K562 (cell line): ENCODE data around the gene PRR35. TPM values are rescaled to one million over a fixed set of nuclear protein-coding genes. Genes with fewer than 3 reads are reported as not detected.

Source experiments
- ATAC-seq: fragments of 200-7000 bp; cut with Tn5 transposase; 3 replicates; pipeline ENCODE4 v1.9.1; 2020; ENCODE audit warnings: moderate library complexity
- BruUV-seq: library from RNA; stranded (reverse); fragments of 400-500 nt; replicated peaks from 2 replicates; lab custom pipeline; 2021; lab: Mats Ljungman, UMichigan
- CTCF ChIA-PET: fragments of 300-600 bp; formaldehyde crosslinking; extraction: SDS; loops from one replicate; lab custom pipeline; 2021; ENCODE audit warnings: low intra/inter-chr PET ratio; lab: Yijun Ruan, JAX
- POLR2A ChIA-PET: fragments of 300-600, 350-650 bp; sonication (Branson Sonifier 250); formaldehyde crosslinking; extraction: SDS; loops from one replicate; lab custom pipeline; 2021; ENCODE audit warnings: antibody characterized with exemption, inconsistent platforms; lab: Yijun Ruan, JAX
- DNase-seq, 4 experiments: peaks; one replicate each; pipeline versions ENCODE4 v3.0.0 to v3.0.0-alpha.2; 2011 to 2018; ENCODE audit warnings: low spot score in 3 of 4, mixed read lengths in 3 of 4; ENCODE audit errors: extremely low read depth in 1 of 4
- FAIRE-seq: peaks from 2 replicates; lab custom pipeline; 2011; peaks lifted over from hg19 to GRCh38; lab: Jason Lieb, UNC
- H2AFZ ChIP-seq: 2 replicates; pipeline ENCODE4 v1.6.0; 2011; ENCODE audit warnings: low read depth, low read length, control low read depth, inconsistent platforms
- H3K27ac ChIP-seq: fragments of 200-600 bp; 3 replicates; pipeline ENCODE4 v1.8.0; 2011; ENCODE audit warnings: low read depth, mild to moderate bottlenecking, control low read depth, inconsistent platforms, low read length, moderate library complexity, mixed read lengths; ENCODE audit errors: extremely low read depth
- H3K27me3 ChIP-seq, 2 experiments: fragments of 300-600 bp in 1 of 2; 2 replicates in 1 of 2; 3 replicates in 1 of 2; pipeline versions ENCODE4 v1.6.0 to v1.8.0; 2011; ENCODE audit warnings: inconsistent platforms in 2 of 2, low read length in 2 of 2, mild to moderate bottlenecking in 1 of 2, mixed read lengths in 1 of 2, moderate library complexity in 1 of 2; ENCODE audit not compliant: control insufficient read depth in 2 of 2, insufficient read depth in 2 of 2
- H3K36me3 ChIP-seq: fragments of 300-600 bp; 3 replicates; pipeline ENCODE4 v1.8.0; 2011; ENCODE audit warnings: mild to moderate bottlenecking, low read length, inconsistent platforms; ENCODE audit not compliant: control insufficient read depth, insufficient read depth
- H3K4me1 ChIP-seq, 2 experiments: fragments of 200-600 bp in 1 of 2; replicated peaks in 1 of 2; 2 replicates in 1 of 2; 3 replicates in 1 of 2; pipeline versions ENCODE4 v1.5.1 to v1.8.0; 2011; ENCODE audit warnings: inconsistent platforms in 2 of 2, low read length in 2 of 2, mild to moderate bottlenecking in 1 of 2, mixed read lengths in 1 of 2, moderate library complexity in 1 of 2; ENCODE audit not compliant: control insufficient read depth in 2 of 2, insufficient read depth in 2 of 2
- H3K4me2 ChIP-seq: 2 replicates; pipeline ENCODE4 v1.6.1; 2011; ENCODE audit warnings: low read length, control low read depth, inconsistent platforms, mixed read lengths; ENCODE audit not compliant: insufficient read depth
- H3K4me3 ChIP-seq: fragments of 200-600 bp; sonication (generic), shearing (Covaris generic); 2 replicates; pipeline ENCODE4 v1.5.1; 2016; ENCODE audit warnings: control low read depth, inconsistent platforms
- H3K79me2 ChIP-seq: fragments of 200-600 bp; 3 replicates; pipeline ENCODE4 v1.8.0; 2011; ENCODE audit warnings: low read length, inconsistent platforms; ENCODE audit not compliant: control insufficient read depth, insufficient read depth
- H3K9ac ChIP-seq, 2 experiments: 2 replicates each; pipeline versions ENCODE4 v1.6.0 to v1.6.1; 2011; ENCODE audit warnings: low read depth in 2 of 2, low read length in 2 of 2, control low read depth in 1 of 2, inconsistent platforms in 1 of 2, mild to moderate bottlenecking in 1 of 2, mixed read lengths in 1 of 2; ENCODE audit not compliant: insufficient read depth in 1 of 2
- H3K9me1 ChIP-seq: one replicate; pipeline ENCODE4 v1.6.0; 2011; ENCODE audit warnings: inconsistent platforms, mild to moderate bottlenecking, low read length, moderate library complexity; ENCODE audit not compliant: control insufficient read depth, insufficient read depth
- H3K9me3 ChIP-seq: replicated peaks from 2 replicates; pipeline ENCODE4 v1.5.1; 2011; ENCODE audit warnings: low read depth, low read length, inconsistent platforms; ENCODE audit not compliant: control insufficient read depth, insufficient read depth
- H4K20me1 ChIP-seq: replicated peaks from 2 replicates; pipeline ENCODE4 v1.6.1; 2011; ENCODE audit warnings: low read length, inconsistent platforms, mixed read lengths; ENCODE audit not compliant: control insufficient read depth, insufficient read depth
- DACH1 ChIP-seq: fragments of 450-650 bp; IDR thresholded peaks from 2 replicates; pipeline ENCODE4 v1.6.1; 2018; ENCODE audit not compliant: partially characterized antibody
- IFI16 ChIP-seq: fragments of 250-450 bp; sonication (Bioruptor Pico); IDR thresholded peaks from 2 replicates; pipeline ENCODE4 v2.1.2; 2022; ENCODE audit warnings: mild to moderate bottlenecking, inconsistent platforms
- NFIC ChIP-seq: fragments of 450-650 bp; IDR thresholded peaks from 2 replicates; pipeline ENCODE4 v1.6.1; 2017; ENCODE audit warnings: mild to moderate bottlenecking, inconsistent platforms
- PHF20 ChIP-seq: fragments of 450-650 bp; IDR thresholded peaks from 2 replicates; pipeline ENCODE4 v1.6.1; 2018; ENCODE audit not compliant: partially characterized antibody
- POLR2G ChIP-seq: fragments of 200-400 bp; formaldehyde crosslinking; IDR thresholded peaks from 2 replicates; pipeline ENCODE4 v1.6.1; 2017; ENCODE audit warnings: low read depth, mild to moderate bottlenecking, antibody characterized with exemption, low read length, moderate library complexity
- POLR3G ChIP-seq: IDR thresholded peaks from 2 replicates; pipeline ENCODE4 v1.6.1; 2011; ENCODE audit not compliant: insufficient read length, insufficient replicate concordance; ENCODE audit errors: extremely low read depth
- PTRF ChIP-seq: fragments of 450-650 bp; IDR thresholded peaks from 2 replicates; pipeline ENCODE4 v1.6.1; 2016; ENCODE audit warnings: mild to moderate bottlenecking, missing genetic modification characterization, missing compliant biosample characterization
- RBM22 ChIP-seq: fragments of 200-400 bp; formaldehyde crosslinking; IDR thresholded peaks from 2 replicates; pipeline ENCODE4 v1.6.1; 2018; ENCODE audit warnings: low read length, low read depth; ENCODE audit not compliant: poor library complexity, severe bottlenecking
- TCF3 ChIP-seq: sonication (generic); formaldehyde crosslinking; IDR thresholded peaks from 2 replicates; pipeline ENCODE4 v1.4.0; 2020; ENCODE audit warnings: mild to moderate bottlenecking, missing genetic modification reagents
- TOE1 ChIP-seq, 2 experiments: fragments of 450-650 bp in 1 of 2; sonication (generic) in 1 of 2; formaldehyde crosslinking in 1 of 2; IDR thresholded peaks; 2 replicates each; pipeline versions ENCODE4 v1.7.1 to v1.8.0; 2016 to 2022; ENCODE audit warnings: borderline replicate concordance in 2 of 2, mild to moderate bottlenecking in 2 of 2, antibody characterized with exemption in 1 of 2, inconsistent platforms in 1 of 2, low read depth in 1 of 2, missing genetic modification reagents in 1 of 2, moderate library complexity in 1 of 2
- XRCC5 ChIP-seq: fragments of 200-400 bp; formaldehyde crosslinking; IDR thresholded peaks from 2 replicates; pipeline ENCODE4 v1.6.1; 2017; ENCODE audit warnings: low read depth, mild to moderate bottlenecking, low read length
- WGBS: fragments of 100-300 bp; shearing (Covaris generic); methylation state at CpG from one replicate; pipeline ENCODE4 v1.1.6; 2016; ENCODE audit warnings: low coverage, mixed read lengths; ENCODE audit not compliant: insufficient coverage; ENCODE audit errors: missing lambda C conversion rate; 5-methylcytosine and 5-hydroxymethylcytosine counted together
- in situ Hi-C: fragments of 300-500 bp; cut with MboI; formaldehyde crosslinking; loops from 4 replicates; pipeline ENCODE4 v1.15.0; 2018; ENCODE audit warnings: inconsistent platforms, mixed read lengths
- intact Hi-C: fragments of 100-400 bp; cut with micrococcal nuclease; formaldehyde crosslinking; loops from 2 replicates; pipeline ENCODE4 v1.14.2; 2022
- polyA plus RNA-seq, 8 experiments: library from polyadenylated mRNA; depleted of rRNA in 4 of 8; stranded (reverse) in 5 of 8; unstranded in 3 of 8; fragments of >200 nt; fragmentation: Nextera tagmentation in 2 of 8; fragmentation: Illumina TruSeq in 1 of 8; extraction: Ambion mirVana in 2 of 8; extraction: Trizol in 1 of 8; gene quantifications; 2 replicates each; pipeline versions ENCODE4 v1.2.1 to v1.2.3, GENCODE V29; 2011 to 2014; ENCODE audit warnings: inconsistent platforms in 1 of 8, missing spikeins in 1 of 8
- total RNA-seq, 7 experiments: library from RNA; depleted of rRNA in 6 of 7; stranded (reverse); fragments of >200 nt in 6 of 7; fragmentation: Illumina TruSeq in 2 of 7; extraction: Trizol in 2 of 7; gene quantifications; 2 replicates each; pipeline versions ENCODE4 v1.2.1 to v1.2.3, GENCODE V29; 2011 to 2021; ENCODE audit warnings: low replicate concordance in 1 of 7
- TF ChIP-seq, protein P1 (sequence below): sonication (generic); formaldehyde crosslinking; IDR thresholded peaks from 2 replicates; pipeline ENCODE4 v1.8.1; 2023; ENCODE audit warnings: mild to moderate bottlenecking, missing genetic modification reagents
- TF ChIP-seq, protein P2 (sequence below): fragments of 450-650 bp; conservative IDR thresholded peaks from 2 replicates; pipeline ENCODE4 v1.6.1; 2016; ENCODE audit warnings: missing genetic modification characterization, low read depth, mild to moderate bottlenecking, missing compliant biosample characterization, moderate library complexity
- TF ChIP-seq, protein P3 (sequence below), 2 experiments: IDR thresholded peaks; 2 replicates each; pipeline ENCODE4 v1.6.1; 2011; ENCODE audit warnings: borderline replicate concordance in 1 of 2, control low read depth in 1 of 2, low read depth in 1 of 2, low read length in 1 of 2, mild to moderate bottlenecking in 1 of 2, mixed read lengths in 1 of 2, moderate library complexity in 1 of 2; ENCODE audit not compliant: insufficient read depth in 1 of 2, insufficient read length in 1 of 2, poor library complexity in 1 of 2, severe bottlenecking in 1 of 2; ENCODE audit errors: extremely low read depth in 1 of 2

Gene PRR35
- total and polyA plus RNA-seq, 9 of the 15 experiments (the other 6 are each of a cell fraction or from before 2014, with no cell fraction given), result 0.17 to 0.45 (median 0.21) TPM; not detected in 5

DNA sequence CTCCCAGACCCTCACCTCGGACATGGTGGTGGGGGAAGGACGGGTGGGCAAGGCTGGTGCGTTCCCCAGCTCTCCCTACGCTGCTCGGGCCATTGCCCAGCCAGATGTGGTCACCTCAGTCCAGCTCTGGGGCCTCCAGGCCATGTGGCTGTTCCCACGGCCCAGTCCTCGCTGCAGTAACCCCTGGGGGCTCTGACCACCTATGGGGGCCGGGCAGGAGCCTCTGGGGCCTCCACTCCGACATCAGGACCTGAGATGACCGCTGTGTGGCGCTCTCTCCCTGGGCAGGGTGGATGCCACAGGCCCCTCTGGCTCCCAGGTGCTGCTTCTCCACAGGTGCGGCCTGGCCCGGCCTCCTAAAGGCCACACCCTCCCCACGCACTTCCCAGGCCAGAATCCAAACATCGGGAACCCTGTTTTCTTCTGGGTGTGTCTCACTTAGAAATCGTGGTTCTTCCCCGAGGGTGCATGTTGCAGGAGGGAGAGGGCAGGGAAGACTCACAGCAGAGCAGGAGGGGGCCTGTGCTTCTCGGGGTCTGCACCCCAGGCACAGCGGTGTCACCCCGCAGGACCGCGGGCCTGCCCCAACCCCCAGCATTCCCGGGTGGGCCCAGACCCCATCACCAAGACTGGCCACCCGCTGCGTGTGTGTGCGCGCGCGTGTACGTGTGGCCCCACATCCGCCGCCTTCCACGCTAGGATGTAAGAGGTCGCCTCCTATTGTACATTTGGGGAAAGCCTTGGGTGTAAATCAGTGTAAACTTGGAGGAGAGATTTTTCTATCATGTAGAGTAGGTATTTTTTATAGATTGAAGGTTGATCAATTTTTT is 38.6 kb upstream of the PRR35 start:
- peaks cover 3% of the 10 kb centered on the region; the same call in 1 of the 2 replicates for H4K20me1 ChIP-seq
- in situ Hi-C loops, result no loop called here
- H3K4me1 ChIP-seq, result peaks cover 15 to 74% of the 10 kb centered on the region in 2 experiments; a peak in 4 of 5 replicates
- 73% methylated on average over 26 of the region's 34 CpGs for WGBS
- H3K79me2 ChIP-seq, result peaks cover 18% of the 10 kb centered on the region
- H3K27me3 ChIP-seq, result no peaks in the 10 kb centered on the region
- ChIA-PET CTCF (no interaction called here), POLR2A (interaction anchor here (1.4 kb wide), 1 partner anchor 23 kb away, joined by 4 read pairs; no protein-coding TSS in a partner anchor)
- H3K9ac ChIP-seq, result 0 out of 4 replicates have a peak overlapping the region, but pooled peaks of 1 of the 2 experiments have one; percentile 39
- no peak overlapping the region for H3K27ac ChIP-seq
- no peak overlapping the region for H2AFZ ChIP-seq
- ATAC-seq (no peak), DNase-seq (no peak), FAIRE-seq (no peak)
- no peak overlapping the region for H3K4me3 ChIP-seq
- no peak overlapping the region for H3K4me2 ChIP-seq
- H3K9me3 ChIP-seq, result no peaks in the 10 kb centered on the region
- BruUV-seq, result no TSS peak
- no peaks in the 10 kb centered on the region for H3K9me1 ChIP-seq
- intact Hi-C loops, result no loop called here
- peaks cover 11% of the 10 kb centered on the region; the same call in 2 of the 3 replicates for H3K36me3 ChIP-seq
- TF ChIP-seq, protein P1, sequence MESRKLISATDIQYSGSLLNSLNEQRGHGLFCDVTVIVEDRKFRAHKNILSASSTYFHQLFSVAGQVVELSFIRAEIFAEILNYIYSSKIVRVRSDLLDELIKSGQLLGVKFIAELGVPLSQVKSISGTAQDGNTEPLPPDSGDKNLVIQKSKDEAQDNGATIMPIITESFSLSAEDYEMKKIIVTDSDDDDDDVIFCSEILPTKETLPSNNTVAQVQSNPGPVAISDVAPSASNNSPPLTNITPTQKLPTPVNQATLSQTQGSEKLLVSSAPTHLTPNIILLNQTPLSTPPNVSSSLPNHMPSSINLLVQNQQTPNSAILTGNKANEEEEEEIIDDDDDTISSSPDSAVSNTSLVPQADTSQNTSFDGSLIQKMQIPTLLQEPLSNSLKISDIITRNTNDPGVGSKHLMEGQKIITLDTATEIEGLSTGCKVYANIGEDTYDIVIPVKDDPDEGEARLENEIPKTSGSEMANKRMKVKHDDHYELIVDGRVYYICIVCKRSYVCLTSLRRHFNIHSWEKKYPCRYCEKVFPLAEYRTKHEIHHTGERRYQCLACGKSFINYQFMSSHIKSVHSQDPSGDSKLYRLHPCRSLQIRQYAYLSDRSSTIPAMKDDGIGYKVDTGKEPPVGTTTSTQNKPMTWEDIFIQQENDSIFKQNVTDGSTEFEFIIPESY (CRISPR knock-in tag), result peak; percentile 94
- TF ChIP-seq TCF3 (CRISPR knock-in tag) (no peak), PTRF (no peak), XRCC5 (no peak), NFIC (no peak), RBM22 (peak; percentile 21), PHF20 (no peak), DACH1 (no peak), IFI16 (CRISPR knock-in tag) (no peak), POLR2G (no peak; the same call in none of the 2 replicates), TOE1 (IDR thresholded peaks at IDR 0.05; ENCODE audit: borderline replicate concordance) (no peak), TOE1 (CRISPR knock-in tag; IDR thresholded peaks at IDR 0.05; ENCODE audit: borderline replicate concordance, low read depth) (no peak), POLR3G (no peak)
- TF ChIP-seq, protein P2, sequence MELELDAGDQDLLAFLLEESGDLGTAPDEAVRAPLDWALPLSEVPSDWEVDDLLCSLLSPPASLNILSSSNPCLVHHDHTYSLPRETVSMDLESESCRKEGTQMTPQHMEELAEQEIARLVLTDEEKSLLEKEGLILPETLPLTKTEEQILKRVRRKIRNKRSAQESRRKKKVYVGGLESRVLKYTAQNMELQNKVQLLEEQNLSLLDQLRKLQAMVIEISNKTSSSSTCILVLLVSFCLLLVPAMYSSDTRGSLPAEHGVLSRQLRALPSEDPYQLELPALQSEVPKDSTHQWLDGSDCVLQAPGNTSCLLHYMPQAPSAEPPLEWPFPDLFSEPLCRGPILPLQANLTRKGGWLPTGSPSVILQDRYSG (tag), result no peak
- TF ChIP-seq, protein P3, sequence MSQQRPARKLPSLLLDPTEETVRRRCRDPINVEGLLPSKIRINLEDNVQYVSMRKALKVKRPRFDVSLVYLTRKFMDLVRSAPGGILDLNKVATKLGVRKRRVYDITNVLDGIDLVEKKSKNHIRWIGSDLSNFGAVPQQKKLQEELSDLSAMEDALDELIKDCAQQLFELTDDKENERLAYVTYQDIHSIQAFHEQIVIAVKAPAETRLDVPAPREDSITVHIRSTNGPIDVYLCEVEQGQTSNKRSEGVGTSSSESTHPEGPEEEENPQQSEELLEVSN (IDR thresholded peaks at IDR 0.05; ENCODE audit: borderline replicate concordance in 1 of 2, extremely low read depth in 1 of 2, insufficient read depth in 1 of 2, insufficient read length in 1 of 2, low read depth in 1 of 2, low read length in 1 of 2, poor library complexity in 1 of 2, severe bottlenecking in 1 of 2), result no peak
